DMS53 treated with DMSO at 0.1 percent for 48 hours (cell line): ENCODE measurements around the gene TASOR.

Experiments used
- DNase-seq: peaks from one replicate; lab custom pipeline; 2025; ENCODE audit not compliant: unreplicated experiment; lab: John Stamatoyannopoulos, UW

The TASOR gene

DNA sequence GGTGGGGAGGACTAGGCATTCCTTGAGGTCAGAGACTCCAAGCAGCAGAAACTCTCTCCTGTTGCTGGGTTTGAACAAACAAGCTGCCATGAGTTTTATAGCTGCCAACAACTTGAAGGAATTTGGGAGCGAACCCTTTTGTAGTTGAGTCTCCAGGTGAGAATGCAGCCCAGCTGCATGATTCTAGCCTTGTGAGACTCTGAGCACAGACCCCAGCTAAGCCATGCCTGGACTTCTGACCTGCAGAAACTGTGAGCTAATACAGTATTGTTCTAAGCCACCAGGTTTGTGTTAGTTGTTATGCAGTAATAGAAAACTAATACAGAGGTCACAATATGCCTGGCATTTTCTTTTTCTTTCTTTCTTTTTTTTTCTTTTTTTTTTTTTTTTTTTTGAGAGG lies 6.2 kb upstream of the TASOR start:
- DNase-seq, result no peak

DNA sequence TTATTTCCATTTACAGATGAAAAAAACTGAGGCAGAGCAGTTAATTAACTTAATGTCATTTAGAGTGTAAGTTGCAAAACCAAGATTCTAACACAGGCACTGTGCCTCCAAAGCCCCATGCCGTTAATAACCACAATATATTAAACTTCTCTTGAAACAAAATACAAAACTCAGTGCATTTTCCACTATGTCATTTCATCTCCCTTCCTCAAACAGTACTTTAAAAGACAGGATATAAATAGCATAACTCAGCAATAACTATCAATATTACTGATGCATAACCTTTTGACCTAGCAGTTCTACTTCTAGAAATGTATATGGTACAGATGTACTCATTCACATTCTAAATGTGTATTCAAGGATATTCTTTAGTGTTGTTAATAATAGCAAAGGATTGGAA lies 5.1 kb upstream of the TASOR start:
- no peak for DNase-seq

GRCh38 chr3:56684029-56684428 lies 964 bp upstream of the TASOR start:
- DNase-seq, result no peak

- peak; percentile 5 for DNase-seq
Observed at GRCh38 chr3:56682462-56683121, 473 bp downstream of the TASOR start.

DNA sequence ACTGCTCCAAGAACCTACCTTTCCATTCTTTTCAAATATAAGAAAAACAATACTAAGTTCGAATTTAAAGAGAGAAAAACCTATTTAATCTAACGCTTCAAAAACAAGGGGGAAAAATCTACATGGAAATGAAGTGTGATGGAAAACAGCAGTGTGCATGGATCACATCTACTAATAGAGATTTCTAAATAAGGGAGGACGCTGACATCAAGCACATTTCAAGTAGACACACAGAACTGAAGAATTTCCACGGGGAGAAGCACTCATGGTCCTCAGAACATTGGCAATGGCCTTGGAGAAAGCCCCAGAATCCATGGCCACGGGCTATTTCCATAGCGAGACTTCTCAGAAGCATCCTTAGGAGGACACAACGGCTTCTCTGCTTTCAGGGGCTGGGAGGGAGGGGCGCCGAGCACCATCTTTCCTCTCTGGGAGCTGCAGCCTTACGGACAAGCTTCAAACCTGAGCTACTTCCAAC lies 1.0 kb downstream of the TASOR start:
- no peak for DNase-seq

GRCh38 chr3:56680054-56680580 lies 2.9 kb downstream of the TASOR start:
- DNase-seq, result no peak

GRCh38 chr3:56677286-56677685 lies 5.8 kb downstream of the TASOR start:
- no peak for DNase-seq

DNA sequence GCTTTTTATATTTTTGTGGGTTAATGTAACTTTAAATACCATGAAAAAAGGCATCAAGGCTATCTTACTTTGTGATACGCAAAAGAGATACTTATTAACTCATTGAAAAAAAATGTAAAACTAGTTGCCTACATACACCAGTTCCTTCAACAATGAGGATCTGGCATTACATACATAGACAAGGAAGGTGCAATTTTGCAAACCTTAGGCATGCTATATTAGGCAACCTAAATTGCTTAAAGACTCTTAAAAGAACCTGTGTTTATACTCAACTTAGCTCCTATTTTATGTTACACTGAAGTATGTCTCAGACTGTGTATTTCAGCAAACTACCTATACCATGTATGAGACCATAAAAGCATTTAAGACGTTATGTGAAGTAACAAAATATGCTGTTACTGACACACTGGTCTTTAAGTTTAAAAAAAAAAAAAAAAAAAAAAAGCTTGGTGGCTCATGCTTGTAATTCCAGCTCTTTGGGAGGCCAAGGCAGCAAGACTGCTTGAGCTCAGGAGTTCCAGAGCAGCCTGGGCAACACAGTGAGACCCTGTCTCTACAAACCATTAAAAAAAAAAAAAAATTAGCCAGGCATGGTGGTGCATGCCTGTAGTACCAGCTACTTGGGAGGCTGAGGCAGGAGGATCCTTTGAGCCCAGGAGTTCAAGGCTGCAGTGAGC lies 9.1 kb downstream of the TASOR start:
- DNase-seq, result no peak

DNA sequence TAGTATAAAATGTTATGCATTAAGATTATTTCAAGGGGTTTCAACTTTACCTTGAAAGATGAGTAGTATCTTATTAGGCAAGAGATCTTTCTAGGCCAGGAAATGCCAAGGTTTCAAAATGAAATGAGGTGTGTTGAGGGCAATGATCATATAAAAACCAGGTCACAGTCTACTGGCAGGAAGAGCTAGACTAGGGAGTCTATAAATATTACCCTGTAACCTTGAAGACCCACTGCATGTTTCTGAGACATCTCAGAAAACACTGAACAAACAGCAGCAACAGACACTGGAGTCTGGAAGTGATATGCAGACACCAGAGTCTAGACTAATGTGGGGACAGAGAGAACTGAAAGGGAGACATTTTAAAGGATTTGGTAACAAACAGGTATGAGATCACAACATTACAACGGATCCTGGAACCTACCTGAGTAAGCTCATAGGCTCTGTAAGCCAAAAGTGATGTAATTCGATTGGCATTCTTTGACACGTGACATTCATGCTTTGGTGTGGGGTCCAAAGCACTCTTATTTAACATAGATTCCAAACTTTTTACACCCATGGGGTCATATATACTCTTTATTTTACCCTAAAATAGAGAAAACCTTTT lies 15.0 kb downstream of the TASOR start:
- no peak for DNase-seq

- DNase-seq, result no peak
Observed at GRCh38 chr3:56664823-56665222, 18.2 kb downstream of the TASOR start.

GRCh38 chr3:56655709-56656108 lies 27.4 kb downstream of the TASOR start:
- DNase-seq, result no peak

GRCh38 chr3:56654460-56654859 lies 28.6 kb downstream of the TASOR start:
- DNase-seq, result no peak

GRCh38 chr3:56645407-56645806 lies 37.7 kb downstream of the TASOR start:
- DNase-seq, result no peak

- DNase-seq, result no peak
Observed at GRCh38 chr3:56633602-56634535, 49.2 kb downstream of the TASOR start.
